Hepatocyte (in vitro differentiated cells): Measurements from ENCODE around the gene CHN2. TPM values are rescaled to one million over a fixed set of nuclear protein-coding genes. Genes with fewer than 3 reads are reported as not detected.
A peak's percentile ranks its signal among the peaks of the same experiment; 100 is the strongest.

ENCODE experiments used
- DNase-seq: peaks from one replicate; pipeline ENCODE4 v3.0.0-alpha.2; 2016; ENCODE audit warnings: low spot score
- H2AFZ ChIP-seq: fragments of 200-600 bp; sonication (generic); 2 replicates; pipeline ENCODE4 v1.6.0; 2016; ENCODE audit warnings: antibody characterized with exemption, mild to moderate bottlenecking
- H3K27ac ChIP-seq: fragments of 200-600 bp; sonication (generic); 2 replicates; pipeline ENCODE4 v1.5.1; 2016; ENCODE audit warnings: mild to moderate bottlenecking
- H3K27me3 ChIP-seq: fragments of 200-600 bp; sonication (generic); 2 replicates; pipeline ENCODE4 v1.6.1; 2016
- H3K36me3 ChIP-seq: fragments of 200-600 bp; sonication (generic); replicated peaks from 2 replicates; pipeline ENCODE4 v1.5.1; 2016; ENCODE audit warnings: low read depth; ENCODE audit not compliant: insufficient read depth
- H3K4me1 ChIP-seq: fragments of 200-600 bp; sonication (generic); 2 replicates; pipeline ENCODE4 v1.5.1; 2016; ENCODE audit warnings: mild to moderate bottlenecking, moderate library complexity; ENCODE audit not compliant: insufficient read depth
- H3K4me2 ChIP-seq: fragments of 200-600 bp; sonication (generic); 2 replicates; pipeline ENCODE4 v1.6.0; 2016
- H3K4me3 ChIP-seq: fragments of 200-600 bp; sonication (generic); 2 replicates; pipeline ENCODE4 v1.5.1; 2016; ENCODE audit warnings: mild to moderate bottlenecking
- H3K79me2 ChIP-seq: fragments of 200-600 bp; sonication (generic); 2 replicates; pipeline ENCODE4 v1.6.0; 2017; ENCODE audit warnings: mild to moderate bottlenecking
- H3K9me2 ChIP-seq: fragments of 200-600 bp; sonication (generic); replicated peaks from 2 replicates; pipeline ENCODE4 v1.6.0; 2017; ENCODE audit warnings: mild to moderate bottlenecking; ENCODE audit not compliant: insufficient read depth
- H3K9me3 ChIP-seq: fragments of 200-600 bp; sonication (generic); 2 replicates; pipeline ENCODE4 v1.5.1; 2016; ENCODE audit warnings: low read depth, mild to moderate bottlenecking
- H4K20me1 ChIP-seq: fragments of 200-600 bp; sonication (generic); 2 replicates; pipeline ENCODE4 v1.6.0; 2016; ENCODE audit warnings: mild to moderate bottlenecking; ENCODE audit not compliant: insufficient read depth, poor library complexity, severe bottlenecking
- EZH2 ChIP-seq: fragments of 200-600 bp; sonication (generic); IDR thresholded peaks from 2 replicates; pipeline ENCODE4 v1.6.1; 2016; ENCODE audit warnings: antibody characterized with exemption, mild to moderate bottlenecking, borderline replicate concordance
- EZH2phosphoT487 ChIP-seq: fragments of 200-600 bp; sonication (generic); IDR thresholded peaks from one replicate; pipeline ENCODE4 v1.6.1; 2018; ENCODE audit warnings: antibody characterized with exemption, mild to moderate bottlenecking, low read depth, moderate library complexity; ENCODE audit not compliant: unreplicated experiment, severe bottlenecking
- WGBS: methylation state at CpG from one replicate; pipeline ENCODE4 v1.1.6; 2016; ENCODE audit warnings: low lambda C conversion rate; ENCODE audit errors: missing lambda C conversion rate; 5-methylcytosine and 5-hydroxymethylcytosine counted together
- polyA plus RNA-seq: library from polyadenylated mRNA; unstranded; fragments of >200 nt; fragmentation: Nextera tagmentation; extraction: Ambion mirVana; gene quantifications from 2 replicates; pipeline ENCODE4 v1.2.1, GENCODE V29; 2016
- total RNA-seq: library from RNA; depleted of rRNA; stranded (reverse); fragments of >200 nt; gene quantifications from 2 replicates; pipeline ENCODE4 v1.2.3, GENCODE V29; 2014
- TF ChIP-seq, protein P1 (sequence below): fragments of 200-600 bp; sonication (generic); IDR thresholded peaks from 2 replicates; pipeline ENCODE4 v1.5.1; 2016; ENCODE audit warnings: antibody characterized with exemption, mild to moderate bottlenecking; ENCODE audit not compliant: poor library complexity

CHN2 gene
- total and polyA plus RNA-seq, 2 experiments from 2014 or later: 8.7 to 12.3 TPM

DNA sequence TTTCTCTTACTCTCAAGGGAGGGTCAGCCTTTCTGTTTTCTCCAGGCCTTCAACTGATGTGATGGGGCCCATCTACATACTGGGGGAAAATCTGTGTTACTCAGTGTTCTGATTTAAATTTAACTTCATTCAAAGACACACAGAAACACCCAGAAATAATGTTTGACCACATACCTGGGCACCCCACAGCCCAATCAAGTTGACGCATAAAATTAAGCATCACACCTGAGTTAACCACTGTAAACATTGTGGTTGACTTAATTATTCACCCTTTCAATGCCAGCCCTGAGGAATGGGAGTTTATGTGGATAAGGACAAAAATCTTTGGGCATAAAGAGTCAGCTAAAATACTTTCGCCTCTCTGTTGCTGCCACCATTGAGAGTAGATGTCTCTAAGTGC, 10.0 kb upstream of the CHN2 start:
- Histone ChIP-seq H3K4me1 (no peaks in the 10 kb centered on the region), H3K4me2 (no peak overlapping the region), H3K9me2 (no peaks in the 10 kb centered on the region), H3K27ac (no peak overlapping the region), H2AFZ (no peak overlapping the region), H3K79me2 (no peaks in the 10 kb centered on the region), H3K9me3 (no peaks in the 10 kb centered on the region), H3K36me3 (no peaks in the 10 kb centered on the region), H4K20me1 (no peaks in the 10 kb centered on the region), H3K4me3 (no peak overlapping the region), H3K27me3 (no peaks in the 10 kb centered on the region)
- WGBS: 96% methylated on average over 2 of the region's 2 CpGs
- DNase-seq: no peak
- TF ChIP-seq, protein P1, sequence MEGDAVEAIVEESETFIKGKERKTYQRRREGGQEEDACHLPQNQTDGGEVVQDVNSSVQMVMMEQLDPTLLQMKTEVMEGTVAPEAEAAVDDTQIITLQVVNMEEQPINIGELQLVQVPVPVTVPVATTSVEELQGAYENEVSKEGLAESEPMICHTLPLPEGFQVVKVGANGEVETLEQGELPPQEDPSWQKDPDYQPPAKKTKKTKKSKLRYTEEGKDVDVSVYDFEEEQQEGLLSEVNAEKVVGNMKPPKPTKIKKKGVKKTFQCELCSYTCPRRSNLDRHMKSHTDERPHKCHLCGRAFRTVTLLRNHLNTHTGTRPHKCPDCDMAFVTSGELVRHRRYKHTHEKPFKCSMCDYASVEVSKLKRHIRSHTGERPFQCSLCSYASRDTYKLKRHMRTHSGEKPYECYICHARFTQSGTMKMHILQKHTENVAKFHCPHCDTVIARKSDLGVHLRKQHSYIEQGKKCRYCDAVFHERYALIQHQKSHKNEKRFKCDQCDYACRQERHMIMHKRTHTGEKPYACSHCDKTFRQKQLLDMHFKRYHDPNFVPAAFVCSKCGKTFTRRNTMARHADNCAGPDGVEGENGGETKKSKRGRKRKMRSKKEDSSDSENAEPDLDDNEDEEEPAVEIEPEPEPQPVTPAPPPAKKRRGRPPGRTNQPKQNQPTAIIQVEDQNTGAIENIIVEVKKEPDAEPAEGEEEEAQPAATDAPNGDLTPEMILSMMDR: no peak
- no peak for TF ChIP-seq EZH2phosphoT487
- TF ChIP-seq EZH2: no peak

GRCh38 chr7:29185613-29186012, 9.0 kb upstream of the CHN2 start:
- H3K4me2 ChIP-seq: no peak overlapping the region
- no peaks in the 10 kb centered on the region for H3K79me2 ChIP-seq
- no peak overlapping the region for H3K4me3 ChIP-seq
- no peaks in the 10 kb centered on the region for H3K9me3 ChIP-seq
- no peak for DNase-seq
- H3K27me3 ChIP-seq: no peaks in the 10 kb centered on the region
- WGBS: 90% methylated on average over 6 of the region's 6 CpGs
- H2AFZ ChIP-seq: no peak overlapping the region
- H3K4me1 ChIP-seq: peaks cover 6% of the 10 kb centered on the region
- no peak overlapping the region for H3K27ac ChIP-seq
- no peaks in the 10 kb centered on the region for H3K36me3 ChIP-seq
- H4K20me1 ChIP-seq: no peaks in the 10 kb centered on the region
- TF ChIP-seq, protein P1: no peak
- no peak for TF ChIP-seq EZH2phosphoT487
- TF ChIP-seq EZH2: no peak
- H3K9me2 ChIP-seq: no peaks in the 10 kb centered on the region

- Histone ChIP-seq H3K36me3 (no peaks in the 10 kb centered on the region), H3K27ac (peak overlapping the region; percentile 33), H4K20me1 (no peaks in the 10 kb centered on the region), H3K4me2 (peak overlapping the region; percentile 73), H3K79me2 (no peaks in the 10 kb centered on the region), H2AFZ (peak overlapping the region; percentile 41), H3K4me3 (no peak overlapping the region), H3K9me2 (no peaks in the 10 kb centered on the region), H3K9me3 (no peaks in the 10 kb centered on the region), H3K4me1 (peaks cover 12% of the 10 kb centered on the region), H3K27me3 (peaks cover 6% of the 10 kb centered on the region)
- TF ChIP-seq EZH2phosphoT487 (no peak), EZH2 (no peak)
- TF ChIP-seq, protein P1: peak; percentile 96
- 10% methylated on average over 16 of the region's 16 CpGs for WGBS
- peak; percentile 83 for DNase-seq
Observed at GRCh38 chr7:29189743-29190201, 4.8 kb upstream of the CHN2 start.
